ENCODE measurements around the gene ZFAND4. TPM values are rescaled to one million over a fixed set of nuclear protein-coding genes. Genes with fewer than 3 reads are reported as not detected.
"Not testable (repeated sequence)": the region's sequence is repeated elsewhere in the genome, so short reads cannot be mapped to it uniquely, and the experiment has no call there.

Gene ZFAND4
- total RNA-seq = 15.0 TPM

GRCh38 chr10:45672181-45673073 is at the start of gene ZFAND4:
ZFAND4 (minus strand) TSS chr10:45672772; CDS start chr10:45663725, 9,047 bp downstream.
- intact Hi-C loops (cut with DNase I) = no loop called here
- DNase-seq (ENCODE audit: low spot score) (peak; percentile 98), ATAC-seq (peak; percentile 100)

GRCh38 chr10:45721503-45721902 is 48.9 kb upstream of the ZFAND4 start:
- ATAC-seq; DNase-seq (ENCODE audit: low spot score); intact Hi-C loops (cut with DNase I): not testable (repeated sequence)

- DNase-seq (ENCODE audit: low spot score); ATAC-seq; intact Hi-C loops (cut with DNase I): not testable (repeated sequence)
Observed at GRCh38 chr10:45717642-45718041, 45.1 kb upstream of the ZFAND4 start.

GRCh38 chr10:45717053-45717452 is 44.5 kb upstream of the ZFAND4 start:
- intact Hi-C loops (cut with DNase I); DNase-seq (ENCODE audit: low spot score); ATAC-seq: not testable (repeated sequence)

DNA sequence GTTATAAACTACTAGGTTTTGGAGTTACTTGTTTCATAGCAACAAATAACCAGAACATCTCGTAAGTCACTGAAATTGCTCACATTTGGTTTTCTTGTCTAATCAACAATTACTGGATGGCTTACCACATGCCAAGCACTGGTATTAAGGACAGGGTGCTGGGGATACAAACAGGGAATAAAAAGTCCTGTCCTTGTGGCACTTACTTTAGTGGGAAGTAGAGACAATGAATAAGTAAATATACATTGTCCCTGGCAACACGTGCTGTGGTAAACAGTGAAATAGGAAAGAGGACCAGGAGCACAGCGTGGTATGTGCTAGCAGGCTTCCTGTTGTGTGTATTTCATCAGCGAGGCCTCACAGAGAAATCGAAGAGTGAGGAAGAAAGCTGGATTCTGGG is 38.7 kb upstream of the ZFAND4 start:
- intact Hi-C loops (cut with DNase I); ATAC-seq: not testable (repeated sequence)

DNA sequence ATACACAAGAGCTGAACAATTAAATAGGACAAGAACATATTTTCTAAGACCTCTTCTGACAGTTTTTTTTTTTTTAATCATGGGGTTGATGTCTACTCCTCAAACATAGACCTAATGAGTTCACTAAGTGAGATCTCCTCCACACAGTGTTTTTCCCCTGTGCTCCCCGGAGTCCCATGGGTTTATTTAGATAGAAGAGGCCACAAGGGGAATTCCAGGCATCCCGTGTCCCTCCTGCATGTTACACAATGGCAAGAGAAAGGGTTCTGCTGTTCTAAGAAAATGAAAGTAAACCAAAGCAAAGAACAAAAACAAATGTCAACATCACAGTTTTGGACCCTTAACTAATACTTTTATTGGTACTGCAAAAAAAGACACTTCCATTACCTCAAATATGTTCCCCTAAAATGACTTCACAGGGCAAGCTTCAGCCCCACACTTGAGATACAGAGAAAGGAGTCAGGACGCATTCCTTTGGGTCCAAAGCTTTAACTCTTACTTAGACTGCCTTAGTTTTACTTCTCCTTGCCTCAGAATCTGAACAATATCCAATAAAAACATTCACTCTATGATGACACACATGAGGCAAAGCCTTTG is 37.7 kb upstream of the ZFAND4 start:
- DNase-seq (ENCODE audit: low spot score); intact Hi-C loops (cut with DNase I): not testable (repeated sequence)
- ATAC-seq = peak; percentile 44

More for the DNA sequence above, 38.7 kb upstream of the ZFAND4 start:
- DNase-seq (ENCODE audit: low spot score) = not testable (repeated sequence)

DNA sequence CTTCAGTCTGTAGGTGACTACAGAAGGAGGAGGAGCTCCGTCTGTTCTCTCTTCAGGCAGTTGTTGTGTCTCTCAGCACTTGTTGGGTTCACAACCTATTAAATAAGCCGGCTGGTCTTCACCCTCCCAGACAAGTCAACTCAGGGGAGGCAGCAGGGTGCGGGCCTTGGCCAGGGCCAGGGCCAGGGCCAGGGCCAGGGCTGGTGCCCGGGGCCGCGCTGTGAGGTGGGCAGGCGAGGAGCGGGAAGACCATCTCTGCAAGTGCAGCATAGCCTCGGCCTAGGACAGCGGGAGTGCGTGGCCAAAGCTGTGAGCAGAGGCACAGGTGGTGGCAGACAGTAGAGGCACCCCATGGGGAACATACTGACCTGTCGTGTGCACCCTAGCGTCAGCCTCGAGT is 5.9 kb upstream of the ZFAND4 start:
- DNase-seq (ENCODE audit: low spot score); intact Hi-C loops (cut with DNase I); ATAC-seq: not testable (repeated sequence)

DNA sequence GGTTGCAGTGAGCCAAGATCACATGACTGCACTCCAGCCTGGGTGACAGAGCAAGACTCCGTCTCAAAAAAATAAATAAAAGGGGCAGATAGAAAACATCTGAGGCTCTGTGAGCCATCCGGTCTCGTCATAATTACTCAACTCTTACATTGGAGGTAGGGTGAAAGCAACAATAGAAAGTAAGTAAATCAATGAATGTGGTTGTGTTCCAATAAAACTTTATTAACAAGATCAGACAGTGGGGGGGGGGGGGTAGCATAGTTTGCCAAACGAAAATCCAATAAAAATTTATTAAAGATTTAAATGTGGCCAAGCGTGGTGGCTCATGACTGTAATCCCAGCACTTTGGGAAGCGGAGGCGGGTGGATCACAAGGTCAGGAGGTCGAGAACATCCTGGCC is 2.8 kb upstream of the ZFAND4 start:
- DNase-seq (ENCODE audit: low spot score) (no peak), ATAC-seq (no peak)
- intact Hi-C loops (cut with DNase I) = no loop called here

DNA sequence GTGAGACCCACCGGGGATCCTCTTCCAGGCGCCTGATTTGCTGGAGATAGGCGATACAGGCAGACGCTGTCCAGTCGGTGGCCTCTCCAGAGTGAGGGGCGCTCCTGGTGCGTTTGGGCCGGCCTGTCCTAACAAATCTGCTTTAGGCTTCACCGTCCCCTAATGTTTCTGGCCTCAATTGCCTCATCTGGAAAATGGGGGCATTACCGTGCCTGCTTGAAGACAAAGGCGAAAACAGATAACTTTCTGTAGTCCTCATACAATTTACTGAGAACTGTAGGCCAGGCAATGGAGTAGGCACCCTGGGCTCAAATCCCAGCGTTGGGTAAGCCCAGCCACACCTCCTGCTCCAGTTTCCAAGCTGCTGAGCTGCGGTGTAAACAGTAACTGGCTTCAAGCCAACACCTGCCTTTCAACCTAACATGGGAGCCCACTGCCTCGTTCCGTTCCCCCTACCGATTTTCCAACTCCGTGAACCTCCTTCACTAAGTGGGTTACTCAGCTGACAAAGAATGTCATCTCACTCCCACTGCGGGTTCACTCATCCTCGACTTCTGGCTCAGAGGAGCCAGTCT is 589 bp upstream of the ZFAND4 start:
- DNase-seq (ENCODE audit: low spot score) (no peak), ATAC-seq (peak; percentile 14)
- intact Hi-C loops (cut with DNase I) = no loop called here

DNA sequence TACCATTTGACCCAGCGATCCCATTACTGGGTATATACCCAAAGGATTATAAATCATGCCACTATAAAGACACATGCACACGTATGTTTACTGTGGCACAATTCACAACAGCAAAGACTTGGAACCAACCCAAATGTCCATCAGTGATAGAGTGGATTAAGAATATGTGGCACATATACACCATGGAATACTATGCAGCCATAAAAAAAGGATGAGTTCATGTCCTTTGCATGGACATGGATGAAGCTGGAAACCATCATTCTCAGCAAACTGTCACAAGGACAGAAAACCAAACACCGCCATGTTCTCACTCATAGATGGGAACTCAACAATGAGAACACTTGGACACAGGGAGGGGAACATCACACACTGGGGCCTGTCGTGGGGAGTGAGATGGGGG is 1.3 kb downstream of the ZFAND4 start:
- ATAC-seq; intact Hi-C loops (cut with DNase I); DNase-seq (ENCODE audit: low spot score): not testable (repeated sequence)

- intact Hi-C loops (cut with DNase I); DNase-seq (ENCODE audit: low spot score); ATAC-seq: not testable (repeated sequence)
Observed at GRCh38 chr10:45669897-45670296, 2.7 kb downstream of the ZFAND4 start.

DNA sequence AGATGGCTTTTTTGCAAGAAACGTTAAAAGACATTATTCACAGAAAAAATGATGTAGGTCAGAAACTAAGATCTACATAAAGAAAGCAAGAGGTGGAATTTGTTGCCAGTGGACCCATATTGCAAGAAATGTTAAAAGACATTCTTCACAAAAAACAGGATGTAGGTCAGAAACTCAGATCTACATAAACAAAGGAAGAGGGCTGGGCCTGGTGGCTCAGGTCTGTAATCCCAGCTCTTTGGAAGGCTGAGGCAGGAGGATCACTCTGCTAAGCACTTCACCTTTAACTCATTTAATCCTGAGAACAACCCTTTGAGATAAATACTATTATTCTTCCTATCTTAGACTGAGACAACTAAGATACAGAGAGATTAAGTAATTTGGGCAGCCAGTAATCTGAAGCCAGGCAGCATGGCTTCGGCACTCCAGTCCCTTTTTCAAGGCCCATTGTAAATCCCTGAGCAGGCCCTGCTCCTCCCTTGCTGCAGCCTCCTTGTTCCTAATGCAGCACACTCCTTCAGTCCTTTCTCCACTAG is 11.6 kb downstream of the ZFAND4 start:
- intact Hi-C loops (cut with DNase I) = no loop called here
- ATAC-seq (no peak), DNase-seq (ENCODE audit: low spot score) (no peak)

DNA sequence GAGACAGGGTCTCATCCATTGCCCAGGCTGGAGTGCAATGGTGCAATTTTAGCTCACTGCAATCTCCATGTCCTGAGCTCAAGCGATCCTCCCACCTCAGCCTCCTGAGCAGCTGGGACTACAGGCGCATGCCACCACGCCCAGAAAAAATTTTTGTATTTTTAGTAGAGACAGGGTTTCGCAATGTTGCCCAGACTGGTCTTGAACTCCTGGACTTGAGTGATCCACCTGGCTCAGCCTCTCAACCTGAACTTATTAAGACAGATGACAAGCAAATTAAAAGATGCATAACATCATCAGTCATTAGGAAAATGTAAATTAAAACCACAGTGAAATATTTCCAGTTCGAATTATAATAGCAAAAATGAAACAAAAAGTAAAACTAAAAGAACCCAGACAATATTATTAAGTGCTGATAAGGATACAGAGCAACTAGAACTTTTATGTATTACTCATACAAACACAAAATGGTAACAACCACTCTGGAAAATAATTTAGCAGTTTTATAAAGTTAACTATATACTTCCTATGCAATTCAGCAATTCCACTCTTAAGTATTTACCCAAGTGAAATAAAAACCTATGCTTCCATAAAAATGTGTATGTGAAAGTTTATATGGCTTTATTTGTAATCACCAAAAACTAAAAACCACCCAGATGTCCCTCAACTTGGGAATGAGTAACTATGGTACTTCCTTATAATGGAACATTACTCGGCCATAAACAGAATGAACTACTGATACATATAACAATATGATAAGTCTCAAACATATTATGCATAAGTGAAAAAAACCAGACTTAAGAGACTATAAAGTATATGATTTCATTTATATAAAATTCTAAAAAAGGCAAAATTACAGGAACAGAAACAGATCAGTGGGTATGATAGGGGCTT is 15.3 kb downstream of the ZFAND4 start:
- intact Hi-C loops (cut with DNase I) = no loop called here

GRCh38 chr10:45655219-45655618 is 17.4 kb downstream of the ZFAND4 start:
- intact Hi-C loops (cut with DNase I) = no loop called here

More for the DNA sequence above, 15.3 kb downstream of the ZFAND4 start:
- no peak for DNase-seq (ENCODE audit: low spot score)
- ATAC-seq = no peak

DNA sequence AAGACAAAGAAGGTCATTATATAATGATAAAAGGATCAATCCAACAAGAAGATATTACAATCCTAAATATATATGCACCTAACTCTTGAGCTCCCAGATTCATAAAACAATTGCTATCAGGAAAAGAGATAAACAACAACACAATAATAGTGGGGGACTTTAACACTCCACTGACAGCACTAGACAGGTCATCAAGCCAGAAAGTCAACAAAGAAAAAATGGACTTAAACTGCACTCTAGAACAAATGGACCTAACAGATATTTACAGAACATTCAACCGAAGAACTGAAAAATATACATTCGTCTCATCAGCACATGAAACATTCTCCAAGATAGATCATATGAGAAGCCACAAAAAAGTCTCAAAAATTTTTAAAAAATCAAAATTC is 17.8 kb downstream of the ZFAND4 start:
- DNase-seq (ENCODE audit: low spot score); ATAC-seq; intact Hi-C loops (cut with DNase I): not testable (repeated sequence)

More at GRCh38 chr10:45655219-45655618, 17.4 kb downstream of the ZFAND4 start:
- ATAC-seq (no peak), DNase-seq (ENCODE audit: low spot score) (no peak)

- DNase-seq (ENCODE audit: low spot score) (no peak), ATAC-seq (no peak)
- intact Hi-C loops (cut with DNase I) = no loop called here
Observed at GRCh38 chr10:45653454-45653853, 19.1 kb downstream of the ZFAND4 start.

DNA sequence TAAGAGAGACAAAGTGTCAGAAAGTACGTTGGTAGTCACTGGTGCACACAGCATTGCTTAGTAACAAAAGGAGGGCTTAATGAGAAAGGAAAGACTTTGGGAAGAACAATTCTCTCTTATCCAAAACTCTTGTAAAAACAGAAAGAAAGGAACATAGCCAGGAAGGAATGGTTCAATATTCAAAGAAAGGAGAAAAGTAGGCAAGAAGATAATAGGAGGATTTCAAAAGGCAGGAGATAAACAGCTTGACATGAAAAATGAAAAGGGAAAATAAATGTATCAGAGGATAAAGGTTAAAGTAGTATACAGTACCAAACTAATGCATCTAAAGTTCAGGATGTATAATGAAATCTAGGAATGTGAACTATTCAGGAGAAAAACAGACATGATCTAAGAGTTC is 20.1 kb downstream of the ZFAND4 start:
- intact Hi-C loops (cut with DNase I) = no loop called here
- no peak for DNase-seq (ENCODE audit: low spot score)
- no peak for ATAC-seq

DNA sequence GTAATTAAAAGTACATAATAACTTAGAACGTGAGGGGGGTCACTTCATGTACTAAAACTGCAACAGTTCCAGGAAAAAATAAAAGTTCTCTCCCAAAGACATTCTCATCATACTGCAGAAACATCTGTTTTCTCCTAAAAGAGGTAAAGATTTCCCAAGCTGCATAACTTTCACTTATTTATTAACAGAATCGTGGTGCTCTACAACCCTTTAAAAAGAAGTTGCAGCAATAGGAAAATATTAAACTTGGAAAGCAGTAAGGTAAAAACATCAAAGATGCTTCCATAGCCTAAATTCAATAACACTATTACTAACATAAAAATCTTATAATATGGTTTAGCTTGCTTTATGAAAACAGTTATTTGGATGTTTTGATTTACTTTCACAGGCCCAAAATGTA is 23.3 kb downstream of the ZFAND4 start:
- intact Hi-C loops (cut with DNase I) = no loop called here
- no peak for ATAC-seq
- no peak for DNase-seq (ENCODE audit: low spot score)

Data from sciatic nerve (tissue), 2 donors.